Mesenchymal stem cell (in vitro differentiated cells and primary cell): ENCODE data around the gene RNF214. TPM values are rescaled to one million over a fixed set of nuclear protein-coding genes. Genes with fewer than 3 reads are reported as not detected.
"Not testable (repeated sequence)": the region's sequence is repeated elsewhere in the genome, so short reads cannot be mapped to it uniquely, and the experiment has no call there.

ENCODE experiments used
- DNase-seq: peaks from one replicate; pipeline ENCODE4 v3.0.0-alpha.2; 2013
- H2AFZ ChIP-seq: one replicate; pipeline ENCODE4 v1.6.1; 2013; ENCODE audit warnings: low read depth, mild to moderate bottlenecking, control low read depth, inconsistent platforms, low read length, moderate library complexity
- H2AK5ac ChIP-seq: 2 replicates; pipeline ENCODE4 v1.6.1; 2013; ENCODE audit warnings: low read length, moderate library complexity, mild to moderate bottlenecking, inconsistent platforms; ENCODE audit not compliant: severe bottlenecking
- H2BK120ac ChIP-seq: one replicate; pipeline ENCODE4 v1.6.1; 2013; ENCODE audit warnings: low read depth, mild to moderate bottlenecking, inconsistent platforms, low read length, moderate library complexity
- H2BK12ac ChIP-seq, 2 experiments: one replicate each; pipeline ENCODE4 v1.6.1; 2013; ENCODE audit warnings: inconsistent platforms in 2 of 2, low read length in 2 of 2, mild to moderate bottlenecking in 2 of 2, moderate library complexity in 2 of 2, control low read depth in 1 of 2
- H2BK15ac ChIP-seq: one replicate; pipeline ENCODE4 v1.6.1; 2013; ENCODE audit warnings: mild to moderate bottlenecking, low read depth, inconsistent platforms; ENCODE audit not compliant: poor library complexity, severe bottlenecking
- H2BK5ac ChIP-seq: 2 replicates; pipeline ENCODE4 v1.6.1; 2013; ENCODE audit warnings: low read depth, mild to moderate bottlenecking, low read length, control low read depth, inconsistent platforms; ENCODE audit not compliant: poor library complexity, severe bottlenecking
- H3K14ac ChIP-seq, 2 experiments: one replicate each; pipeline ENCODE4 v1.6.1; 2013; ENCODE audit warnings: inconsistent platforms in 2 of 2, low read length in 2 of 2, control low read depth in 1 of 2, mild to moderate bottlenecking in 1 of 2, moderate library complexity in 1 of 2
- H3K18ac ChIP-seq, 2 experiments: one replicate each; pipeline ENCODE4 v1.6.1; 2013; ENCODE audit warnings: inconsistent platforms in 2 of 2, low read length in 2 of 2, control low read depth in 1 of 2, low read depth in 1 of 2, mild to moderate bottlenecking in 1 of 2
- H3K23ac ChIP-seq, 2 experiments: one replicate each; pipeline ENCODE4 v1.6.1; 2013; ENCODE audit warnings: inconsistent platforms in 2 of 2, low read length in 2 of 2, mild to moderate bottlenecking in 2 of 2, moderate library complexity in 2 of 2, control low read depth in 1 of 2
- H3K27ac ChIP-seq: 2 replicates; pipeline ENCODE4 v1.5.1; 2013; ENCODE audit warnings: mild to moderate bottlenecking, moderate library complexity, low read length, control low read depth, inconsistent platforms; ENCODE audit not compliant: poor library complexity, severe bottlenecking
- H3K27me3 ChIP-seq, 2 experiments: 2 replicates each; pipeline versions ENCODE4 v1.6.1 to v1.7.0; 2013; ENCODE audit warnings: low read length in 2 of 2, mild to moderate bottlenecking in 2 of 2, moderate library complexity in 2 of 2, control low read depth in 1 of 2, inconsistent platforms in 1 of 2; ENCODE audit not compliant: control insufficient read depth in 1 of 2, insufficient read depth in 1 of 2
- H3K36me3 ChIP-seq, 2 experiments: 2 replicates each; pipeline versions ENCODE4 v1.6.1 to v1.7.0; 2013; ENCODE audit warnings: low read length in 2 of 2, control low read depth in 1 of 2, inconsistent platforms in 1 of 2, low read depth in 1 of 2, mild to moderate bottlenecking in 1 of 2; ENCODE audit not compliant: insufficient read depth in 2 of 2, control insufficient read depth in 1 of 2
- H3K4ac ChIP-seq, 2 experiments: one replicate each; pipeline ENCODE4 v1.6.1; 2013; ENCODE audit warnings: inconsistent platforms in 2 of 2, low read length in 2 of 2, mild to moderate bottlenecking in 2 of 2, moderate library complexity in 2 of 2, control low read depth in 1 of 2, low read depth in 1 of 2
- H3K4me1 ChIP-seq: 2 replicates; pipeline ENCODE4 v1.6.1; 2013; ENCODE audit warnings: low read depth, low read length, control low read depth; ENCODE audit not compliant: control insufficient read depth, insufficient read depth
- H3K4me2 ChIP-seq: 2 replicates; pipeline ENCODE4 v1.6.1; 2013; ENCODE audit warnings: low read length, mild to moderate bottlenecking, inconsistent platforms; ENCODE audit not compliant: poor library complexity, severe bottlenecking
- H3K4me3 ChIP-seq, 2 experiments: 2 replicates each; pipeline versions ENCODE4 v1.5.1 to v1.7.0; 2013; ENCODE audit warnings: low read length in 2 of 2, mild to moderate bottlenecking in 2 of 2, control low read depth in 1 of 2, low read depth in 1 of 2; ENCODE audit not compliant: insufficient read depth in 1 of 2
- H3K79me1 ChIP-seq: replicated peaks from 2 replicates; pipeline ENCODE4 v1.6.1; 2013; ENCODE audit warnings: mild to moderate bottlenecking, control low read depth, low read length, inconsistent platforms; ENCODE audit not compliant: poor library complexity, severe bottlenecking
- H3K9ac ChIP-seq: 2 replicates; pipeline ENCODE4 v1.7.0; 2013; ENCODE audit warnings: mild to moderate bottlenecking, low read length, moderate library complexity
- H3K9me3 ChIP-seq: 2 replicates; pipeline ENCODE4 v1.7.0; 2013; ENCODE audit warnings: mild to moderate bottlenecking, low read length; ENCODE audit not compliant: control insufficient read depth
- H4K8ac ChIP-seq: one replicate; pipeline ENCODE4 v1.6.1; 2013; ENCODE audit warnings: inconsistent platforms, mild to moderate bottlenecking, low read length, moderate library complexity
- H4K91ac ChIP-seq: one replicate; pipeline ENCODE4 v1.6.1; 2013; ENCODE audit warnings: mild to moderate bottlenecking, low read length, inconsistent platforms
- WGBS: methylation state at CpG from one replicate; pipeline ENCODE4 v1.1.7; 2013; ENCODE audit warnings: mixed read lengths; 5-methylcytosine and 5-hydroxymethylcytosine counted together
- polyA plus RNA-seq, 2 experiments: library from polyadenylated mRNA; stranded (reverse); fragments of 200-250 nt; gene quantifications; one replicate each; pipeline ENCODE4 v1.2.3, GENCODE V29; 2013

The RNF214 gene
- polyA plus RNA-seq (2013, experiment 1 of 2) = 13.9 TPM
- polyA plus RNA-seq (2013, experiment 2 of 2) = 13.3 TPM

GRCh38 chr11:117232092-117232878, at the start of gene RNF214:
RNF214 (plus strand) TSS chr11:117232671; CDS start chr11:117234273, 1,602 bp downstream.
- Histone ChIP-seq H3K23ac (no peak within 1 kb of the TSS), H3K27me3 (no peaks in the 10 kb centered on the region), H3K79me1 (peaks cover 26% of the 10 kb centered on the region), H3K9me3 (no peaks in the 10 kb centered on the region), H4K91ac (peak within 1 kb of the TSS; percentile 66), H3K4me3 (peak within 1 kb of the TSS; percentile 82 to 94), H4K8ac (peak within 1 kb of the TSS; percentile 96), H2AFZ (peak within 1 kb of the TSS; percentile 66), H2BK12ac (peak within 1 kb of the TSS; percentile 7 to 45), H2BK120ac (peak within 1 kb of the TSS; percentile 95), H3K4me2 (peak within 1 kb of the TSS; percentile 91), H3K4ac (peak within 1 kb of the TSS; percentile 83 to 88), H3K18ac (peak within 1 kb of the TSS; percentile 68 to 83), H2AK5ac (peak within 1 kb of the TSS; percentile 3), H3K36me3 (peaks cover 28 to 35% of the 10 kb centered on the region in 2 experiments), H3K4me1 (peaks cover 1% of the 10 kb centered on the region), H3K14ac (peak within 1 kb of the TSS; percentile 25 to 78), H2BK15ac (peak within 1 kb of the TSS; percentile 57), H3K9ac (peak within 1 kb of the TSS; percentile 98), H3K27ac (peak within 1 kb of the TSS; percentile 50), H2BK5ac (no peak within 1 kb of the TSS)
- peak; percentile 66 for DNase-seq
- WGBS = under 1% methylated on average over 47 of the region's 94 CpGs

GRCh38 chr11:117183178-117183577, 49.3 kb upstream of the RNF214 start:
- H3K14ac ChIP-seq, H4K8ac ChIP-seq, H2AFZ ChIP-seq, H2AK5ac ChIP-seq, H3K9ac ChIP-seq, H3K4me2 ChIP-seq, H3K9me3 ChIP-seq, H3K18ac ChIP-seq, H3K4me3 ChIP-seq, DNase-seq, H3K23ac ChIP-seq, H3K27ac ChIP-seq, H2BK5ac ChIP-seq, H2BK120ac ChIP-seq, H3K27me3 ChIP-seq, H4K91ac ChIP-seq, H2BK15ac ChIP-seq, H3K4ac ChIP-seq, H2BK12ac ChIP-seq: not testable (repeated sequence)
- peaks cover 18% of the 10 kb centered on the region for H3K4me1 ChIP-seq
- H3K79me1 ChIP-seq = peaks cover 14% of the 10 kb centered on the region
- 99% methylated on average over 13 of the region's 13 CpGs for WGBS
- peaks cover 52 to 55% of the 10 kb centered on the region in 2 experiments for H3K36me3 ChIP-seq

GRCh38 chr11:117183724-117184349, 48.6 kb upstream of the RNF214 start:
- Histone ChIP-seq H2BK12ac (no peak overlapping the region), H3K4me1 (peaks cover 18% of the 10 kb centered on the region), H2BK5ac (no peak overlapping the region), H3K27ac (no peak overlapping the region), H3K23ac (no peak overlapping the region), H3K27me3 (no peaks in the 10 kb centered on the region), H2BK15ac (no peak overlapping the region), H3K4me2 (no peak overlapping the region), H3K36me3 (peaks cover 59 to 61% of the 10 kb centered on the region in 2 experiments), H3K9ac (no peak overlapping the region), H3K18ac (no peak overlapping the region), H4K8ac (no peak overlapping the region), H3K9me3 (no peaks in the 10 kb centered on the region), H3K79me1 (peaks cover 14% of the 10 kb centered on the region), H3K4ac (no peak overlapping the region), H3K4me3 (no peak overlapping the region), H3K14ac (no peak overlapping the region), H2AFZ (no peak overlapping the region), H2BK120ac (no peak overlapping the region), H2AK5ac (no peak overlapping the region), H4K91ac (no peak overlapping the region)
- WGBS = 97% methylated on average over 11 of the region's 11 CpGs
- DNase-seq = no peak

- no peak overlapping the region for H3K27ac ChIP-seq
- no peak overlapping the region for H2BK15ac ChIP-seq
- no peak overlapping the region for H2BK12ac ChIP-seq
- no peak overlapping the region for H3K14ac ChIP-seq
- H3K4me3 ChIP-seq = no peak overlapping the region
- H2AK5ac ChIP-seq = no peak overlapping the region
- H2BK5ac ChIP-seq = no peak overlapping the region
- no peak overlapping the region for H3K23ac ChIP-seq
- no peak overlapping the region for H2AFZ ChIP-seq
- H2BK120ac ChIP-seq = no peak overlapping the region
- H4K8ac ChIP-seq = no peak overlapping the region
- DNase-seq = no peak
- no peak overlapping the region for H3K4ac ChIP-seq
- no peak overlapping the region for H3K18ac ChIP-seq
- no peaks in the 10 kb centered on the region for H3K27me3 ChIP-seq
- H3K9me3 ChIP-seq = no peaks in the 10 kb centered on the region
- no peak overlapping the region for H3K9ac ChIP-seq
- peaks cover 78 to 80% of the 10 kb centered on the region in 2 experiments for H3K36me3 ChIP-seq
- H3K4me2 ChIP-seq = no peak overlapping the region
- H4K91ac ChIP-seq = no peak overlapping the region
- WGBS = 90% methylated on average over 5 of the region's 5 CpGs
- peaks cover 5% of the 10 kb centered on the region for H3K4me1 ChIP-seq
- H3K79me1 ChIP-seq = peaks cover 4% of the 10 kb centered on the region
Measured at GRCh38 chr11:117185736-117186430, 46.6 kb upstream of the RNF214 start.
